HG03139 (cell line): ENCODE measurements around the gene MAST4.

Experiments
- ATAC-seq: cut with Tn5 transposase; IDR thresholded peaks from one replicate; pipeline ENCODE4 v1.9.1; 2021; ENCODE audit not compliant: unreplicated experiment

MAST4 gene

GRCh38 chr5:67009028-67009427 lies 412.8 kb downstream of the MAST4 start:
- no peak for ATAC-seq

GRCh38 chr5:67010684-67011409 lies 414.7 kb downstream of the MAST4 start:
- no peak for ATAC-seq

DNA sequence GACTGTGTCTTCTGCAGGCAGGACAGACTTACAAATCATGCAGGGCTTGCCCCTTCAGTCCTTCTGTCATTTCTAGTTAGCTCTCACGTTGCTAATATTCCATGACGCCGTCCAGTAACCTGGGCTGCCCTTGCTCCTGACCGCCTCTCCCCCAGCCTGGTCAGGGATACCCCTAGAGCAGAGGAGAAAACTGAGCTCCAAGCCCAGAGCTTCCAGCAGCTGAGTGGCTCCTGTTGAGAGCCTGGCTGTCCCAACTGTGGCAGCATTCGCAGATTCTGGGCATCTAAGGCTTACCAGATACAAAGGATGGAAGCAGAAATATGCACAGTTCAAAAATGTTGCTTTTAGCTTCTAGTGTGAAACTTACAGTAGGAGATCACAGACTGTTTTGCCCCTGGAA lies 415.2 kb downstream of the MAST4 start:
- no peak for ATAC-seq

- no peak for ATAC-seq
These were observed 416.0 kb downstream of the MAST4 start for GRCh38 chr5:67012171-67012570.

DNA sequence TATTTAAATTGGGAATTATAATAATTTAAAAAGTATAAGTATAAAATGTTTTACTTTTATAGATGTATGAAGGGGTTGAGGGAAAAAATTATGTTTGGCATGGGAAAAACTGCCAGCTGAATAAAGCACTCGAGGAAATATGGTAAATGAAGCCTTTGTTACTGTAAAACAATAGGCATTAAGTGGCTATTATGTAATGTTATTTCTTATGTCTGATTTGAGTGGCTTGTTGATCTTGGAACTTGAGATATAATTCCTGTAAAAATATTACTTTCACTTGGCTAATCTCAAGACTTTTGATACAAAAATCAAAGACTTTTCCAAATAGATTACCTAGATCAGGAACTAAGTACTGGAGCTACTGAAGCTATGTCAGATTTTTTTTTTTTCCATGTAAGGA lies 417.5 kb downstream of the MAST4 start:
- no peak for ATAC-seq

DNA sequence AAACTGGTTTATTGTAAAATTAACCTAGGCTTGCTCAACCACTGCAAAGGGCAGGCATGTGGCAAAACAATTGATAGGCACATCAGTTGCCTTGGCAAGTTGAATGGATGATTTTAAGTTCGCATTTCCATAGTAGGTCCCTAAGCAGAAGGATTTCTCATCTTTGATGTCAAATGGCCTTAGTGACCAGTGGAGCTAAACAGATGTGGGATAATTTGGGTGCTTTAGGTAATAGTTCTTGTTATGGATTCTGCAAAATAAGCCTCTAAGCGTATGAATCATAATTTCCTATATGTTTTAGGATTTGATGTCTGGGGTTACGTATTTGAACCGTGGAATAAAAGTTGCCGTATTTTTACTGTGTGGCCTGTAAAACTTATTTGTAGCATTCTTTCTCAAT lies 418.0 kb downstream of the MAST4 start:
- no peak for ATAC-seq

- no peak for ATAC-seq
These were observed 418.8 kb downstream of the MAST4 start for GRCh38 chr5:67014957-67015400.

DNA sequence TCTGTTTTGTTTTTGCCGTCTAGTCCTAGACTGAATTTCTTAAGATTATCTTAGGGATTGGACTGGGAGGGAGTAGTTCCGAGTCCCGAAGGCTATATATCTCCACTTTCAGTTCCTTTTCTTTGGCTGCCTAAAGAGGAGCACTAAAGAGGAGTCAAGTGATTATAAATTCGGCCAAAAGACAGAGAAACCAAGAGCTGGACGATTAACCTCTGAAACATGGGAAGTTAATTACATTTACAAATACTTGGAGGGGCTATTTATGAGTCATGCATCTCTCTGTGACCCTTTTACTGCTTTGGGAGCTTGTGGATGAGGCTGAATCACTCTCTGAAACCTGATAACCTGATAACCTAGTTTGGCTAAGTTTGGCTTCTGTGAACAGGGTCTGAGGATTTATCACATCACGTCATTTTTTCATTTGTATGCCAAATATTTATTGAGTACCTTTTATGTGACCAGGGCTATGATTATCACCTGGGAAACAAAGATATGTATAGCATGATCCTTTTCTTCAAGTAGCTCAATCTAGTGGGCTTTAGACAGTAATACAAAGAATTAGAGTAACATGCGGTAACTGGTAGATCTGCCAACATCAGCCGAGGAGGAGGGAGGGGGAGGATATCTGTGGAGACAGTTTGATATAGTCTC lies 419.5 kb downstream of the MAST4 start:
- ATAC-seq = no peak

- ATAC-seq = no peak
These were observed 423.1 kb downstream of the MAST4 start for GRCh38 chr5:67019065-67019845.

GRCh38 chr5:67020096-67020615 lies 424.0 kb downstream of the MAST4 start:
- ATAC-seq = no peak

DNA sequence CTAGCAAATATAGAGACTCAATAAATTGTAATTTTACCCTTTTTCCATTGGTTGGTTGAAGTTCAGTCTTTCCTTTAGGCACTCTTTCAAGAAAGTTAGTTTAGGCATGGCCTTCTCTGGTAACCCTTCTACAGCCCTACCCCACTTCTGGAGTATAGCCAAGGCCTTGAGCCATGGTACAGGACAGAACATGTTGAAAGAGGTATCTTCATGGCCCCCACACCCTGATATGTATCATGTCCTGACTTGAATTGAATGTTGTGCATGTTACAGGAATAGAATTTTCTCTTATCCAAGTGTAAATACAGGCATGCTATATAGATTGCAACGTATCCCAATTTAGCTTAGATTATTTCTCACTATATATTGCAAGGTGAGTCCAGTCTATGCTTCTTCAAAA lies 424.8 kb downstream of the MAST4 start:
- ATAC-seq = no peak

DNA sequence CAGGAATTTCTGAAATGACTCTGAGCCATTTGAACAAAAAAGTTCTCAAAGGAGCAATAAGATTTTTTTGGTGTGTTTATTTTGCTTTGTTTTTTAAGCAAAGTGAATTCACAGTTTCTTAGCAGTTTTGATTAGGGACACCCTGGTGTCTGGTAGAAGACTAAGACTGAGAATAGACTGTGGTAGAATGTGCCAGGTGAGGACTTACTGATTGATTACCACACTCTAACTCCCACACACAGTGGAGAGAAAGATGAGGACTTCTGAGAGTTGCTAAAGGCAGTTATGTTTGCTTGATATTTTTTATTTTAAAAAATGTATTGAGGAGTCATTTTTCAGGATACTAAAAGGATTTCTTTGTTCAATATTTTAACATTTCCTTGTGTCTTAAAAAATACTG lies 425.3 kb downstream of the MAST4 start:
- no peak for ATAC-seq

GRCh38 chr5:67021962-67022361 lies 425.8 kb downstream of the MAST4 start:
- ATAC-seq = no peak

DNA sequence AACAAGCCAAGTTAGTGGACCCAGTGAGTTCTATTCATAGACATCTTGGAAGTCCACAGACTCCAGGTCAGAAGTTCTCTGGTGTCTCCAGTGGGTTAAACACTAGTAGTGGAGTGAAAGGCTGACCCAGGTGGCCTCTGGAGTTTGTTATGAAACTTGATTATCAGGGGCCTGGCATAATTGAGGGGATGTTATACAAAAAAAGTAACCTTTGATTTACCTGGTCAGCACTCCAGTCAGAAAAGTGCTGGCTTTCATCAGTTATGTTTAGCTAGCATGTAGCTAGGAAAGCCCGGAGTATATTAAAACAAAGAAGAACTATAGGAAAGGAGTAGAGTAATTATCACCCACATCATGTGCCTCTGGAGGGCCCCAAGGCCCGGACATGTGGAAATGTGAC lies 429.3 kb downstream of the MAST4 start:
- no peak for ATAC-seq

DNA sequence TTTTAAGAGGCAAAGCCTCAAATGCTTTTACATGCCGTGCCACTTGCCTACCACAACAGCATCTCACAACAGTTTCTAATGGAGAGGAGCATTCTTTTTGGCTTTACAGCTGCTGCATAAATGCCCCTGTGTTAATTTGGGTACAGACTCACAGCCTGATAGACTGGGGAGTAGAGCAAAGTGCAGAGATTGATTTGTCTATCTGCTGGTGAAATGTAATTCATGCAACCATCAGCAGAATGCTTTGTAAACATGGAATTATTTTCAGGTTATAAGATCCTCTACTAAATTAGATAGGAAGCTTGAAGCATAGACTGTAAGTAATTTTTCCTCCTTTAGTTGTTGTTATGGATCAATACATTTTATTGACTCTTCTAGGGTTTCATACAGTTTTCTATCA lies 430.1 kb downstream of the MAST4 start:
- ATAC-seq = no peak

- ATAC-seq = no peak
These were observed 431.0 kb downstream of the MAST4 start for GRCh38 chr5:67027171-67027570.

DNA sequence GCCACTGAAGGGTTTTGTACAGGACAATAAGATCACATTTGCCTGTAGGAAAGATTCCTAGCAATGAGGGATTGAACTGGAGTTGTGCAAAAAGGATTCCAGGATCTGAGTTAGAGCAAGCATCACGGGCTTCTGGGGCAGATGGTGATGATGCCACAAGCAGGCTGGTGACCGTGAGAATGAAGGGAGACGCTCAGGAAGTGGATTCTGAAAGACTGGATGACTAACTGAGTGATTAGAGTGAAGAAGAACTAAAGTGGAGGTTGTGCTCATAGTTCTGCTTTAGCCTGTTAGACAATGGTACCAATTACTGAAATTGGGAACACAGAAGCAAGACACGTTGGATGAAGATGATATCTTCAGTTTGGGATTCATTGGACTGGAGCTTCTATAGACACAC lies 432.2 kb downstream of the MAST4 start:
- ATAC-seq = no peak

DNA sequence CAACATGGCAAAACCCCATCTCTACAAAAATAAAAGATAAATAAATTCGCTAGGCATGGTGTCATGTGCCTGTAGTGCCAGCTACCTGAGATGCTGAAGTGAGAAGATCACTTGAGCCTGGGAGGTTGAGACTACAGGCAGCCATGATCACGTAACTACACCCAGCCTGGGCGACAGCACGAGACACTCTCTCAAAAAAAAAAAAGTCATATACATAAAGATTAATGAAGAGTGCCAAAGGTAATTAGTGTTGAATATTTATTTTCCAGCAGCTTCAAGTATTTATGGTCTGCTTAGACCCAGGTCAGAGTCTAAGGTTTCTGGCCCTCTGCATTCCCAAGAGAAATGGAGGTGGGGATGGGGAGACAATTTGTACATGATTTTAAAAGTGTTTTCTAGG lies 432.7 kb downstream of the MAST4 start:
- no peak for ATAC-seq

DNA sequence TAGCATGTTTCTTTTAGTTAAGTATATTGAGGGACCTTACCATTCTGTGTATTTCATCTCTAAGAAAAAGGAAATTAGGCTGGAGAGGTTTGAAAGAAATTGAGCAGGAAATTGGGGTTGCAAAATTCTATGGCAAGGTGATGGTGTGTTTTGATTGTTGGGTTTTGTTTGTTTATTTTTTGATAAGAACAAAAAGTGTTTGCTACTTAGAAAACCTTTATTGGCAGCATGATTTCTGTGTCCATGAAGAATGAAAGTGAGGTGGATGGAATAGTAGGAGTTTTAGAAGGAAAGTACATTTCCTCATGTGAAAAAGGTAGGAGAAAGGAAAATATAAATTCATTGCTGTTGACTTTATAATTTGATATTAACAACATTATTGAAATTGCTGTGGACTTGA lies 433.3 kb downstream of the MAST4 start:
- no peak for ATAC-seq

GRCh38 chr5:67030289-67031056 lies 434.3 kb downstream of the MAST4 start:
- no peak for ATAC-seq

DNA sequence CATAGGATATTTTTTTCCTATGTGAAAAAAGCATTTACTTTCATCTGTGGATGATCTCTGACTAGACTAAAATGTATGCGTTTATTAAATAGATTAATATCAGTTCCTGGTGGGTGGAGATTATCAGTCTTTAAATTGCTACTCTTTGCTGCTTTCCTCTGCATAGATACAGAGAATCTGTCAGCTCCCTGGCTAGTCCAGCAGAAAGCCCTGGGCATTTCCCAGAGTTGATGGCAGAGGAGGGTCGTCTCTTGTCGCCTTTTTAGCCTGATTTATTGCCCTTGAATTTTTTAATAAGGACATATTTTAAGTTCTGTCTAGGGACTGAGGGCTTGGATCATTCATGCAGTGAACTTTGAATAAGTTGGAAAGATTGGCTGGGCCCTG lies 434.9 kb downstream of the MAST4 start:
- no peak for ATAC-seq
